Retinal pigment epithelial cell (primary cell): ENCODE data around the gene TMEM131.

Experiments
- DNase-seq: peaks from one replicate; pipeline ENCODE4 v3.0.0-alpha.2; 2010; ENCODE audit warnings: low read depth
- H3K4me3 ChIP-seq: 2 replicates; pipeline ENCODE4 v1.5.1; 2011; ENCODE audit warnings: mild to moderate bottlenecking, low read length, control low read depth, moderate library complexity
- CTCF ChIP-seq: conservative IDR thresholded peaks from 2 replicates; pipeline ENCODE4 v1.5.1; 2011; ENCODE audit warnings: low read depth, low read length, control low read depth, inconsistent platforms

The TMEM131 gene

DNA sequence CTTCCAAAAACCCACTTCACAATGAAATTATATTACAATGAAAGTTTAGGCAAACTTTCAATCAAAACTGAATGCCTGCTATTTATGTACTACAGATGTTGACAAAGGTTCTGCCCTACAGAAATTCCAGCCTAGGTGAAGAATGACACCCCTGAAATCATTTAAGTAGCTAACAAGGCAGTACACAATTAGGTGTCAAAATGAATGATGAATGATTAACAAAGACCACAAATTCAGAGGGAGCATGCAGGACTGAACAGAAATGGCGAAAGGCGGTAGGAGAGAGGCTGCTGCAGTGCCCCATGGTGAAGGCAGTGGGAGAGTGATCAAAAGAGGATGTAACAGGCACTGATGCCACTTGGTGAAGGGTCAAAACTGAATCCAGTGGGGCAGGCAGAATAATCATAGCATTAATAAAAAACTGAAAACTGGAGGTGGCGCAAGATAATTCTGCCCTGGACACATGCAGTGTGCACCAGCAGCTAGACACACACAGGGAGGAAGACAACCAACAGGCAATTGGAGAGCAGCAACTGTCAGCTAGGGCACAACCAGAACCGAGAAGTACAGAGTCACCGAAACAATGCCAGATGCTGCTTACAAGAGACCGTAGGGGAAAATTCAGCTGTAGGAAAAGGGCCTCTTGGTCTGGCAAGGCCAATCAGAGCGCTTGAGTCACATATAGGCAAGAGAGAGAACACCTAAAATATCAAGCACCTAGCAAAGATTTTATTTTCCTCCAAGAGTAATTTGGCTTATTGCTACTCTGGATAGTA lies 4.5 kb downstream of the TMEM131 start:
- H3K4me3 ChIP-seq = no peak overlapping the region
- DNase-seq = no peak
- no peak for TF ChIP-seq CTCF

DNA sequence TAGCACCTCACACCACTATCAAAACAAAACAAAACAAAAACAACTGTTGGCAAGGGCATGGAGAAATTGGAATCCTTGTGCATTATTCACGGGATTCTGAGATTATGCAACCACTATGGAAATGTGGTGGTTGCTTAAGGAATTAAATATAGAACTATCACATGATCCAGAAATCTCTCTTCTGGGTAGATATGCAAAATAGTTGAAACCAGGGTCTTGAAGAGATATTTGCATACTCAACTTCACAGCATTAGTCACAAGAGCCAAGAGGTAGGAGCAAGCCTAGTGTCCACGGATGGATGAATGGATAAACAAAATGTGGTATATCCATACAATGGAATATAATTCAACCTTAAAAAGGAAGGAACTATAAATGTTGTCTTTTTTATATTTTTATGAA lies 7.0 kb downstream of the TMEM131 start:
- no peak for TF ChIP-seq CTCF
- no peak for DNase-seq
- no peak overlapping the region for H3K4me3 ChIP-seq

DNA sequence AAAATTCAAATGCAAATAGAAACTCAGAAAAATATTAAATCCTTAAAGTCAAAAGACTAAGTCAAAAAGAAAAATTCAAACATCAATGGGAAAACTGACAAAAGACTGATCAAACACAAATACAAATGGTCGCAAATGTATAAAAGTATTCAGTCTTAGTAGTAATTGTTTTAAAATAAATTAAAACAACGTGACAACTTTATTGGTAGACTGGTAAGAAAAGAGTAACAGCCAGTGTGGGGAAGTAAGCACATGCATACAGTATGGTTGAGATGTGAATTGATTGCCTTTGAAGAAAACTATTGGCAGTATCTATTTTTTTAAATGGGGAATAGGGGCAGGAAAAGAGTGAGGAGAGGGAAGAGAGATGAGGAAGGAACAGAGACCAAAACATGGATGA lies 9.8 kb downstream of the TMEM131 start:
- H3K4me3 ChIP-seq = no peak overlapping the region
- TF ChIP-seq CTCF = no peak
- DNase-seq = no peak

DNA sequence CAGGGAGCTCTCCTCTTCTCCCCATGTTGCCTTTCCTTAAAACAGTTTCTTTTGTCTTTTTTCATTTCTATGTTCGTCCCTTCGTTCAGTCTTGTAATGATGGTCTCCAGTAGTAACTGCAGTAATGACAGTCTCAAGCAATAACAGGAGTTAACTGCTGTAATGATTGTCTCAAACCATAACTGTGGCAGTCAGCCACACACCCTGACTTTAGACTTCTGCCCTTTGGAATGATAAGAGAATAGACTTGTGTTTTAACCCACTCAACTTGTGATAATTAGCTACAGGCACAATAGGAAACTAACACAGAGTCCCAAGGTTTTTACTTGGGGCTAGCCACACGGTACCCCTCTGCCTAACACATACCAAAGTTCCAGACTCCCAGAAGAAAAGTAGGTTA lies 12.1 kb downstream of the TMEM131 start:
- no peak overlapping the region for H3K4me3 ChIP-seq
- DNase-seq = no peak
- no peak for TF ChIP-seq CTCF

- no peak overlapping the region for H3K4me3 ChIP-seq
- DNase-seq = no peak
- TF ChIP-seq CTCF = no peak
Observed at GRCh38 chr2:97983134-97983533, 12.6 kb downstream of the TMEM131 start.

DNA sequence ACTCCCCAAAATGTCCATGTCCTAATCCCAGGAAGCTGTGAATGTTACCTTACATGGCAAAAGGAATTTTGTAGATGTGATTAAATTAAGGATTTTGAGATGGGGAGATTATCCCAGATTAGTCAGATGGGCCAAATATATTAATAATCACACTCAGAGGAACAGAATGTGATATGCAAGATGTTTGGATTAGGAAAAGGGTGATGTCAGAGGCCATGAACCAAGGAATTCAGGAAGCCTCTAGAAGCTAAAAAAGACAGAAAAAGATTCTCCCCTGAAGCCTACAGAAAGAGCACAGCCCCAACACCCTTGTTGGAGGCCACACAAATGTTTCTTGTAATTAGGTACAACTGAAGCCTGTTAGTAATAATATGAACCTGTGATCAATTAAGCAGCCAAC lies 13.1 kb downstream of the TMEM131 start:
- no peak for TF ChIP-seq CTCF
- H3K4me3 ChIP-seq = no peak overlapping the region
- DNase-seq = no peak

- DNase-seq = no peak
- TF ChIP-seq CTCF = no peak
- no peak overlapping the region for H3K4me3 ChIP-seq
Observed at GRCh38 chr2:97981961-97982360, 13.8 kb downstream of the TMEM131 start.
